ENCODE results near the gene MARK2. TPM values are rescaled to one million over a fixed set of nuclear protein-coding genes. Genes with fewer than 3 reads are reported as not detected.

MARK2 gene
- total and polyA plus RNA-seq, 2 experiments from 2014 or later = 8.9 to 15.8 TPM

DNA sequence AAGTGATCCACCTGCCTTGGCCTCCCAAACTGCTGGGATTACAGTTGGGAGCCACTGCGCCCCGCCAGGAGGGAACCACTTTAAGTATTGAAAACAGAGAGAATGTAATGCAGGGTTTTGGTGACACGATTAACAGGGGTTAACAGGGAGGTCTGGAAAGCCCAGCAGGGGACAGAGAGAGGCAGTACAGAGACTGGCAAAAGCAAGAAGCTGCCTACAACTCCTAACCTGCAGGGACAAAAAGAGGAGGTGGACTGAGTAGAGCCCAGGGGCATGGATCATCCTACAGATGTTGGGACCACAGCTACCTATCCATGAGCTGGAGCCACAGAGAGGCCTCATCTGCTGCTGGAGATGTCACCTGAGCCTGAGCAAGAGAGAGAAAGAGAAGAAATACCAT lies 27.4 kb upstream of the MARK2 start:
- Histone ChIP-seq H3K9me3 (ENCODE audit: low read depth) (no peaks in the 10 kb centered on the region), H3K27ac (no peak overlapping the region), H3K9me2 (ENCODE audit: insufficient read depth) (no peaks in the 10 kb centered on the region), H3K9ac (no peak overlapping the region), H3K4me1 (ENCODE audit: insufficient read depth) (peaks cover 17% of the 10 kb centered on the region), H3F3A (ENCODE audit: insufficient read depth) (0 out of 2 replicates have a peak, but pooled peaks cover 7% of the 10 kb centered on the region), H3K4me2 (ENCODE audit: unreplicated experiment) (no peak overlapping the region), H3K4me3 (no peak overlapping the region), H2AFZ (no peak overlapping the region), H4K20me1 (ENCODE audit: insufficient read depth) (peaks cover 4% of the 10 kb centered on the region; the same call in 1 of the 2 replicates), H3K79me2 (ENCODE audit: insufficient read depth) (peaks cover 30% of the 10 kb centered on the region), H3K27me3 (replicated peaks; ENCODE audit: insufficient read depth) (no peaks in the 10 kb centered on the region), H3K36me3 (ENCODE audit: low read depth) (no peaks in the 10 kb centered on the region)
- TF ChIP-seq EZH2phosphoT487 (IDR thresholded peaks at IDR 0.05; ENCODE audit: insufficient read depth, low read depth) (no peak), EZH2 (IDR thresholded peaks at IDR 0.05; ENCODE audit: insufficient read depth, poor library complexity, severe bottlenecking) (no peak)
- in situ Hi-C loops (cut with MboI) = no loop called here
- WGBS, 2 experiments (ENCODE audit: low coverage in 1 of 2, low lambda C conversion rate in 2 of 2, missing lambda C conversion rate in 2 of 2) = 72 to 73% methylated on average over 3 of the region's 3 CpGs
- DNase-seq = no peak

DNA sequence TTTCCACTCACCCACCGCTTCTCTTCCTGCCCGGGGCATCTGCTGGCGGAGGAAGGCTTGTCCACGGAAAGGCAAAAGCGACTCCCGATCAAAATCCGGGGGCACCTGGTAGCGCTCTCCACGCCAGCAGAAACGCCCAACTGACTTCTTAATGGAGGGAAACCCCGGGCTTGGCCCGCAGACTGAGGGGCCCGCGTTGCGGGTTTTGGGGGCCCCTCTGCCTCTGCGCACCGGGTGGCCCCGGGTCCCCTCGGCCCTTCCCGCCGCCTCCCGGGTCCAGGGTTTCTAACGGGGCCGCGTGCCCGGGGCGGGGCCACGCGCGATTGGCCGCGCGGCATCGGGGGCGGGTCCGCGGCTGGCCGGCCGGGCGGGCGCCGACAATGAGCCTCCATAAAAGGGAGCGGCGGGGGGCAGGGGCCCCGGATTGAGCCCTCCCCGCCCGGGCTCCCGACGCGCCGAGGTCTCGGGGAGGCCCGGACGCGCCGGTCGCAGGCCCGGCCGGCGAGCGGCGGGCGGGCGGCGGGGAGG lies 25.8 kb upstream of the MARK2 start, which contains the start of gene SPINDOC:
TSS of gene SPINDOC (plus strand) at position 422 of the 528 bp plus-strand sequence. CDS start 231 bp downstream, outside the sequence.
- in situ Hi-C loops (cut with MboI) = no loop called here
- H3K27ac ChIP-seq = peak within 1 kb of the TSS; percentile 35; the same call in 1 of the 2 replicates
- TF ChIP-seq EZH2phosphoT487 (IDR thresholded peaks at IDR 0.05; ENCODE audit: insufficient read depth, low read depth) = no peak
- H4K20me1 ChIP-seq (ENCODE audit: insufficient read depth) = peaks cover 4% of the 10 kb centered on the region; the same call in 1 of the 2 replicates
- H3K79me2 ChIP-seq (ENCODE audit: insufficient read depth) = peaks cover 42% of the 10 kb centered on the region
- H2AFZ ChIP-seq = peak within 1 kb of the TSS; percentile 91
- 0 to 2% methylated on average over 22 to 48 of the region's 65 CpGs for WGBS, 2 experiments (ENCODE audit: low coverage in 1 of 2, low lambda C conversion rate in 2 of 2, missing lambda C conversion rate in 2 of 2)
- no peaks in the 10 kb centered on the region for H3K9me3 ChIP-seq (ENCODE audit: low read depth)
- DNase-seq = peak; percentile 88
- peak within 1 kb of the TSS; percentile 98 for H3K4me3 ChIP-seq
- H3K36me3 ChIP-seq (ENCODE audit: low read depth) = no peaks in the 10 kb centered on the region
- H3K9ac ChIP-seq = peak within 1 kb of the TSS; percentile 86
- peaks cover 17% of the 10 kb centered on the region for H3K4me1 ChIP-seq (ENCODE audit: insufficient read depth)
- H3K4me2 ChIP-seq (ENCODE audit: unreplicated experiment) = peak within 1 kb of the TSS; percentile 92
- no peaks in the 10 kb centered on the region for H3K27me3 ChIP-seq (replicated peaks; ENCODE audit: insufficient read depth)
- H3F3A ChIP-seq (ENCODE audit: insufficient read depth) = 0 out of 2 replicates have a peak, but pooled peaks cover 7% of the 10 kb centered on the region
- no peaks in the 10 kb centered on the region for H3K9me2 ChIP-seq (ENCODE audit: insufficient read depth)

DNA sequence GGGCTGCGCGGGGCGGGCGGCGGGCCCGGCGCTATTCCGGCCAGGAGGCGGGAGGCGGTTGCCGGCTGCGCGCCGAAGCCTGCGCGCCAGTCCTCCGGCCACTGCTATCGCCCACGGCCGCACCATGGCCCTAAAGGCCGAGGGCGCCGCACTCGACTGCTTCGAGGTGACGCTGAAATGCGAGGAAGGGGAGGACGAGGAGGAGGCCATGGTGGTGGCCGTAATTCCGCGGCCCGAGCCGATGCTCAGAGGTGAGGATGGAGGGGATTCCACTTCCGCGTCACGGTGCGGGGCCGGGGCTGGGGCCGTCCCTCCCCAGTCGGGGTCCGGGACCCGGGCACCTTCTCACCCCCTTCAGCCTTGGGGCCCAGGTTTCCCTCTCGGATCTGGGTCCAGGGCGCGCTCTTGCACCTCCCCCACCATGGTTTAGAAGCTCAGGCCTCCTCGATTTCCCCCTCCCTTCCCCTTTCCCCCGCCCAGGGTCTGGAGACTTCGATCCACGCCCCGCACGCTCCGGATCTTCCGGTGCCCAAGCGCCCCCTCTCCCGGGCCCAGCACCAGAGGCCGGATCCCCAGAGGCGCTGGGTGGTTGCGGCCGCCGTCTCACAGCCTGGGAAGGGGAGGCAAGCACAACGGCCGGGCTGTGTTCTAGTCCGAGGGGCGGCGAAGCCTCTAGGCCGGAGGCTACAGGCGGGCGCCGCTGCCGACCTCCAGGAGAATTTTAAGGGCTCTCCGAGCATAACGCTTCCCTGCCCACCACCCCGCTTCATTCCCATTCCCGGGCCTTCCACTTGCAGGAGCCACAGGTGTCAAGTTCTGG lies 25.1 kb upstream of the MARK2 start:
- Histone ChIP-seq H3K27me3 (replicated peaks; ENCODE audit: insufficient read depth) (no peaks in the 10 kb centered on the region), H3K4me2 (ENCODE audit: unreplicated experiment) (peak overlapping the region; percentile 92), H3F3A (ENCODE audit: insufficient read depth) (0 out of 2 replicates have a peak, but pooled peaks cover 7% of the 10 kb centered on the region), H4K20me1 (ENCODE audit: insufficient read depth) (peaks cover 4% of the 10 kb centered on the region; the same call in 1 of the 2 replicates), H2AFZ (peak overlapping the region; percentile 91), H3K9me3 (ENCODE audit: low read depth) (no peaks in the 10 kb centered on the region), H3K79me2 (ENCODE audit: insufficient read depth) (peaks cover 42% of the 10 kb centered on the region), H3K27ac (peak overlapping the region; percentile 35; the same call in 1 of the 2 replicates), H3K4me1 (ENCODE audit: insufficient read depth) (peaks cover 17% of the 10 kb centered on the region), H3K9ac (peak overlapping the region; percentile 86), H3K36me3 (ENCODE audit: low read depth) (no peaks in the 10 kb centered on the region), H3K4me3 (peak overlapping the region; percentile 98), H3K9me2 (ENCODE audit: insufficient read depth) (no peaks in the 10 kb centered on the region)
- 0 to 1% methylated on average over 50 to 73 of the region's 74 CpGs for WGBS, 2 experiments (ENCODE audit: low coverage in 1 of 2, low lambda C conversion rate in 2 of 2, missing lambda C conversion rate in 2 of 2)
- TF ChIP-seq EZH2 (IDR thresholded peaks at IDR 0.05; ENCODE audit: insufficient read depth, poor library complexity, severe bottlenecking) = no peak
- no peak for TF ChIP-seq EZH2phosphoT487 (IDR thresholded peaks at IDR 0.05; ENCODE audit: insufficient read depth, low read depth)
- DNase-seq = peak; percentile 55
- in situ Hi-C loops (cut with MboI) = no loop called here

DNA sequence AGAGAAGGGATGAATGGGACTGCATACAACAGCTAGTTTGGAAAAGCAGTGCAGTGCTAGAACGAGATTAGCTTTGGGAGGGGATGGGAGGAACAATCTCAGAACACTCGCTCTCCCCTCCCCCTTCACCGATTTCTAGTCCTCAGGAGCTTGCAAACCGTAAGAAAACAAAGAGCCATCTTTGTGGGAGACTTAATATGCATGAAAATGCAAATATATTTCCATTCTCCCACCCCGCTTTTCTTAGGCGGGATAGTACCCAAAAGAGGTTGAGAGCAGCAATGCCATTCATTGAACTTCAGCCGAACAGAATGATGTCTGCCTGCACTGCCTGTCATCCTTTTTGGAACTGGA lies 24.6 kb upstream of the MARK2 start:
- no peaks in the 10 kb centered on the region for H3K27me3 ChIP-seq (replicated peaks; ENCODE audit: insufficient read depth)
- no peaks in the 10 kb centered on the region for H3K9me2 ChIP-seq (ENCODE audit: insufficient read depth)
- in situ Hi-C loops (cut with MboI) = no loop called here
- H3F3A ChIP-seq (ENCODE audit: insufficient read depth) = 0 out of 2 replicates have a peak, but pooled peaks cover 7% of the 10 kb centered on the region
- peak overlapping the region; percentile 86 for H3K9ac ChIP-seq
- H2AFZ ChIP-seq = peak overlapping the region; percentile 91
- no peak for DNase-seq
- H3K4me2 ChIP-seq (ENCODE audit: unreplicated experiment) = peak overlapping the region; percentile 92
- no peak for TF ChIP-seq EZH2phosphoT487 (IDR thresholded peaks at IDR 0.05; ENCODE audit: insufficient read depth, low read depth)
- TF ChIP-seq EZH2 (IDR thresholded peaks at IDR 0.05; ENCODE audit: insufficient read depth, poor library complexity, severe bottlenecking) = no peak
- H3K4me1 ChIP-seq (ENCODE audit: insufficient read depth) = peaks cover 17% of the 10 kb centered on the region
- peaks cover 42% of the 10 kb centered on the region for H3K79me2 ChIP-seq (ENCODE audit: insufficient read depth)
- peaks cover 4% of the 10 kb centered on the region; the same call in 1 of the 2 replicates for H4K20me1 ChIP-seq (ENCODE audit: insufficient read depth)
- no peaks in the 10 kb centered on the region for H3K36me3 ChIP-seq (ENCODE audit: low read depth)
- WGBS, 2 experiments (ENCODE audit: low coverage in 1 of 2, low lambda C conversion rate in 2 of 2, missing lambda C conversion rate in 2 of 2) = 3 to 4% methylated on average over 7 of the region's 7 CpGs
- no peaks in the 10 kb centered on the region for H3K9me3 ChIP-seq (ENCODE audit: low read depth)
- no peak overlapping the region for H3K27ac ChIP-seq
- peak overlapping the region; percentile 98 for H3K4me3 ChIP-seq
